ENCODE results near the gene DLX1. TPM values are rescaled to one million over a fixed set of nuclear protein-coding genes. Genes with fewer than 3 reads are reported as not detected.
"Not testable (repeated sequence)": the region's sequence is repeated elsewhere in the genome, so short reads cannot be mapped to it uniquely, and the experiment has no call there.

The DLX1 gene
- total and polyA plus RNA-seq, 2 experiments from 2014 or later, result not detected

- no peak for DNase-seq (ENCODE audit: low read depth in 1 of 2, low spot score in 1 of 2)
- no peaks in the 10 kb centered on the region for H3K36me3 ChIP-seq
- no peak overlapping the region for H3K27ac ChIP-seq
- H3K4me1 ChIP-seq (ENCODE audit: low read depth), result no peaks in the 10 kb centered on the region
- TF ChIP-seq CTCF (IDR thresholded peaks at IDR 0.05; ENCODE audit: low read depth, low read length), result no peak
- peaks cover 90% of the 10 kb centered on the region for H3K27me3 ChIP-seq
- H3K9me3 ChIP-seq (ENCODE audit: low read depth), result no peaks in the 10 kb centered on the region
- no peak overlapping the region for H3K4me3 ChIP-seq
Observed at GRCh38 chr2:172107690-172108586, 22.6 kb downstream of the DLX1 start.

GRCh38 chr2:172108587-172108930 is 23.3 kb downstream of the DLX1 start:
- H3K4me1 ChIP-seq (ENCODE audit: low read depth), result no peaks in the 10 kb centered on the region
- DNase-seq (ENCODE audit: low read depth in 1 of 2, low spot score in 1 of 2), result no peak
- peaks cover 84% of the 10 kb centered on the region for H3K27me3 ChIP-seq
- H3K27ac ChIP-seq, result no peak overlapping the region
- no peak overlapping the region for H3K4me3 ChIP-seq
- no peaks in the 10 kb centered on the region for H3K36me3 ChIP-seq
- H3K9me3 ChIP-seq (ENCODE audit: low read depth), result no peaks in the 10 kb centered on the region
- TF ChIP-seq CTCF (IDR thresholded peaks at IDR 0.05; ENCODE audit: low read depth, low read length), result no peak

- no peak for TF ChIP-seq CTCF (IDR thresholded peaks at IDR 0.05; ENCODE audit: low read depth, low read length)
- Histone ChIP-seq H3K27ac (no peak overlapping the region), H3K4me3 (no peak overlapping the region), H3K9me3 (ENCODE audit: low read depth) (no peaks in the 10 kb centered on the region), H3K27me3 (peaks cover 75% of the 10 kb centered on the region), H3K36me3 (no peaks in the 10 kb centered on the region), H3K4me1 (ENCODE audit: low read depth) (no peaks in the 10 kb centered on the region)
- DNase-seq (ENCODE audit: low read depth in 1 of 2, low spot score in 1 of 2), result no peak
Observed at GRCh38 chr2:172109256-172109987, 24.1 kb downstream of the DLX1 start.

- no peak for DNase-seq (ENCODE audit: low read depth in 1 of 2, low spot score in 1 of 2)
- Histone ChIP-seq H3K4me3 (no peak overlapping the region), H3K27me3 (peaks cover 68% of the 10 kb centered on the region), H3K4me1 (ENCODE audit: low read depth) (no peaks in the 10 kb centered on the region), H3K9me3 (ENCODE audit: low read depth) (no peaks in the 10 kb centered on the region), H3K36me3 (no peaks in the 10 kb centered on the region), H3K27ac (no peak overlapping the region)
- no peak for TF ChIP-seq CTCF (IDR thresholded peaks at IDR 0.05; ENCODE audit: low read depth, low read length)
Observed at GRCh38 chr2:172109988-172110811, 24.9 kb downstream of the DLX1 start.

GRCh38 chr2:172113617-172114016 is 28.3 kb downstream of the DLX1 start:
- H3K36me3 ChIP-seq, result no peaks in the 10 kb centered on the region
- no peaks in the 10 kb centered on the region for H3K9me3 ChIP-seq (ENCODE audit: low read depth)
- no peak overlapping the region for H3K4me3 ChIP-seq
- H3K4me1 ChIP-seq (ENCODE audit: low read depth), result no peaks in the 10 kb centered on the region
- no peak for TF ChIP-seq CTCF (IDR thresholded peaks at IDR 0.05; ENCODE audit: low read depth, low read length)
- H3K27ac ChIP-seq, result no peak overlapping the region
- H3K27me3 ChIP-seq, result peaks cover 33% of the 10 kb centered on the region
- peak in 1 of 2 donors; percentile 65 for DNase-seq (ENCODE audit: low read depth in 1 of 2, low spot score in 1 of 2)

- not testable (repeated sequence) for H3K36me3 ChIP-seq; H3K4me1 ChIP-seq (ENCODE audit: low read depth); H3K9me3 ChIP-seq (ENCODE audit: low read depth); DNase-seq (ENCODE audit: low read depth in 1 of 2, low spot score in 1 of 2); H3K4me3 ChIP-seq; H3K27ac ChIP-seq
- peaks cover 30% of the 10 kb centered on the region for H3K27me3 ChIP-seq
Observed at GRCh38 chr2:172114176-172114575, 28.9 kb downstream of the DLX1 start.

Data from cardiac muscle cell (in vitro differentiated cells and primary cell).